Measurements from ENCODE around the gene PSMF1. TPM values are rescaled to one million over a fixed set of nuclear protein-coding genes. Genes with fewer than 3 reads are reported as not detected.
A peak's percentile ranks its signal among the peaks of the same experiment; 100 is the strongest.

PSMF1 gene
- total and polyA plus RNA-seq, 2 experiments from 2014 or later = 73.7 to 84.2 TPM

- Histone ChIP-seq H3K4me3 (no peak overlapping the region), H3F3A (replicated peaks; ENCODE audit: low read depth) (no peaks in the 10 kb centered on the region), H3K27me3 (ENCODE audit: insufficient read depth) (no peaks in the 10 kb centered on the region), H3K36me3 (ENCODE audit: insufficient read depth) (no peaks in the 10 kb centered on the region), H3K4me2 (no peak overlapping the region), H3K27ac (ENCODE audit: low read depth) (no peak overlapping the region), H3K9me2 (ENCODE audit: insufficient read depth) (no peaks in the 10 kb centered on the region), H2AFZ (no peak overlapping the region), H4K20me1 (replicated peaks; ENCODE audit: insufficient read depth) (no peaks in the 10 kb centered on the region), H3K4me1 (ENCODE audit: insufficient read depth) (no peaks in the 10 kb centered on the region), H3K79me2 (replicated peaks; ENCODE audit: insufficient read depth) (no peaks in the 10 kb centered on the region)
- Mint-ChIP-seq H3K4me3 (no peak overlapping the region), H3K4me1 (no peaks in the 10 kb centered on the region), H3K27me3 (ENCODE audit: insufficient read depth, low read depth, poor library complexity) (no peaks in the 10 kb centered on the region), H3K9me3 (peaks cover 26% of the 10 kb centered on the region), H3K36me3 (ENCODE audit: low read depth) (no peaks in the 10 kb centered on the region), H3K27ac (no peak overlapping the region)
- no peak for TF ChIP-seq STAT1 (IDR thresholded peaks at IDR 0.05; ENCODE audit: unreplicated experiment)
- TF ChIP-seq POLR2AphosphoS5 (IDR thresholded peaks at IDR 0.05; ENCODE audit: low read depth) = no peak
- no peak for TF ChIP-seq ETS1 (IDR thresholded peaks at IDR 0.05)
- no peak for TF ChIP-seq CTCF (conservative IDR thresholded peaks at IDR 0.05; ENCODE audit: low read depth in 2 of 2)
- no peak for TF ChIP-seq JUNB (IDR thresholded peaks at IDR 0.05; ENCODE audit: unreplicated experiment)
- no peak for TF ChIP-seq EZH2phosphoT487 (IDR thresholded peaks at IDR 0.05; ENCODE audit: unreplicated experiment)
- no peak for TF ChIP-seq ZNF462 (CRISPR knock-in tag; IDR thresholded peaks at IDR 0.05)
- no peak for TF ChIP-seq NANOG (IDR thresholded peaks at IDR 0.05; ENCODE audit: borderline replicate concordance)
- no peak for TF ChIP-seq EZH2 (IDR thresholded peaks at IDR 0.05; ENCODE audit: low read depth, unreplicated experiment)
- no peak for TF ChIP-seq REST (IDR thresholded peaks at IDR 0.05; ENCODE audit: unreplicated experiment)
- no peak for TF ChIP-seq ZNF331 (CRISPR knock-in tag; IDR thresholded peaks at IDR 0.05; ENCODE audit: low read depth)
- TF ChIP-seq CREB1 (CRISPR knock-in tag; IDR thresholded peaks at IDR 0.05; ENCODE audit: low read depth) = no peak
- no peak for TF ChIP-seq ZNF114 (CRISPR knock-in tag; IDR thresholded peaks at IDR 0.05)
- peak; percentile 9 for DNase-seq (ENCODE audit: low spot score)
- ATAC-seq = no peak
Observed at GRCh38 chr20:1103751-1104150, 14.7 kb upstream of the PSMF1 start.
